IPS-NIHi7 (cell line): ENCODE data around the gene URM1.

Experiments used
- DNase-seq: peaks from one replicate; pipeline ENCODE4 v3.0.0; 2012; ENCODE audit warnings: mixed read lengths; ENCODE audit errors: extremely low spot score

The URM1 gene

DNA sequence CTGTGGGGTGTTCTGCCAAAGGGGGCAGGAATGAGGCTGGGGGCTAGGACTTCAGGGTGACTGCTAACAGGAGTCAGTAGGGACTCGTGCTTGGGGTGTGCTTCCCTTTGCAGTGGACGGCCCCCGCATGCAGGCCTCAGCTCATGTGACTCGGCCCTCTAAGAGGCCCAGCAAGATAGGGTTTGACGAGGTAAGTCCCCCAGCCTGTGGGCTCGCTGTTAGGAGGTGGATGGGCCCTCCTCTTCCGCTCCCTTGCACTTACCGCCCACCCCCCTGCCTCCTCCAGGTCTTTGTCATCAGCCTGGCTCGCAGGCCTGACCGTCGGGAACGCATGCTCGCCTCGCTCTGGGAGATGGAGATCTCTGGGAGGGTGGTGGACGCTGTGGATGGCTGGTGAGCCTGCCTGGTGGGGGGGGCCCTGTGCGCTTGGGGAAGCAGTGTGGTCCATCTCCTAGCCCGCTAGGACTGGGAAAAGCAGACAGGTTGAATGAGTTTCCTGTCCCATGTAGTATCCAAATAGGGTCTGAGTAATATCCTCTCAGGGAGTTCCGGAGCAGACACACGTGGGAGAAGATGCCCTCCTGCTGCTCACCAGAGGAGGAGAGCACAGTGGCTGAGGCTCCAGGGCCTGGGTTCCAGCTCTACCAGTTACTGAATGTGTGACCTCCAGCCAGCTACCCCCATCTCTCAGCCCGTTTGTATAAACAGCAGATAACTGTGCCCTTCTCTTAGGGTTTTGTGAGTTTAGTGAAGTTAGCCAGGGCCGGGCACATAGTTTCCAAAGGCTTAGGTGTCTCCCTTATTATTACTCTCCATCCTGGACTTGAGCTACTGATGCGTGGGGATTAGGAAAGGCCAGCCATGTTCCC lies 57.7 kb downstream of the URM1 start:
- peak; percentile 46 for DNase-seq

GRCh38 chr9:128429513-128430086 lies 58.4 kb downstream of the URM1 start:
- no peak for DNase-seq

DNA sequence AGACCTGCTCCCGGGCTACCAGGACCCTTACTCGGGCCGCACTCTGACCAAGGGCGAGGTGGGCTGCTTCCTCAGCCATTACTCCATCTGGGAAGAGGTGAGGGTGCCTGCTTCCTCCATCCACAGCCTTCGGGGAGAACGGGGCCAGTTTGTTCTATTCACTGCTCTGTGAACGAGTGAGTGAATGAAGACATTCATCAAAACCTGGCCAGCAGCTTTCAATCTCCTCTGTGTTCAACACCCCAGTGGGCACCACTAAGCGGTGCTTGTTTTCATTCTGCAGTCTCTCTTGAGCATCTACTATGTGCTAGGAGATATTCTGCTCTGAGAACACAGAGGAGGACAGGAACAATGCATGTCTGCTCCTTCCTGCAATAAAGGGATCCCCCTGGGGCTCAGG lies 60.0 kb downstream of the URM1 start:
- no peak for DNase-seq

DNA sequence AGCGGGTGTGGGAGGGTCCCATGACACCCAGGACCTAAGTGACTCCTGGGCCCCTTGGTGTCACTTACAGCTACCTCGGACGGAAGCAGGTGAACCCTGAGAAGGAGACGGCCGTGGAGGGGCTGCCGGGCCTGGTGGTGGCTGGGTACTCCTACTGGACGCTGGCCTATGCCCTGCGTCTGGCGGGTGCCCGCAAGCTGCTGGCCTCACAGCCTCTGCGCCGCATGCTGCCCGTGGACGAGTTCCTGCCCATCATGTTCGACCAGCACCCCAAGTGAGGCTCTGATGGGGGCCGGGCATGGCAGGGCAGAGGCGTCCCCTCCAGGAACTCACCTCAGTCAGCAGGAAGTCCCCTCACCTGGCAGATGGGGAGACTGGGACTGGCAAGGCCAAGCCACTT lies 63.2 kb downstream of the URM1 start:
- DNase-seq = no peak

DNA sequence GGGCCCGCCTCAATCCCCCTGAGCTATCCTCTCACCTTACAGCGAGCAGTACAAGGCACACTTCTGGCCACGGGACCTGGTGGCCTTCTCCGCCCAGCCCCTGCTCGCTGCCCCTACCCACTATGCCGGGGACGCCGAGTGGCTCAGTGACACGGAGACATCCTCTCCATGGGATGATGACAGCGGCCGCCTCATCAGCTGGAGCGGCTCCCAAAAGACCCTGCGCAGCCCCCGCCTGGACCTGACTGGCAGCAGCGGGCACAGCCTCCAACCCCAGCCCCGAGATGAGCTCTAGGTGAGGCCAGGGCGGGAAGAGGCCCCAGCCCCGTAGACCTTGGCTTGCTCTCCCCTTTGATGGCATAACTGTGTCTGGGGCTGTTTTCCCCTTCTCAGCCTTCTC lies 64.4 kb downstream of the URM1 start:
- no peak for DNase-seq

DNA sequence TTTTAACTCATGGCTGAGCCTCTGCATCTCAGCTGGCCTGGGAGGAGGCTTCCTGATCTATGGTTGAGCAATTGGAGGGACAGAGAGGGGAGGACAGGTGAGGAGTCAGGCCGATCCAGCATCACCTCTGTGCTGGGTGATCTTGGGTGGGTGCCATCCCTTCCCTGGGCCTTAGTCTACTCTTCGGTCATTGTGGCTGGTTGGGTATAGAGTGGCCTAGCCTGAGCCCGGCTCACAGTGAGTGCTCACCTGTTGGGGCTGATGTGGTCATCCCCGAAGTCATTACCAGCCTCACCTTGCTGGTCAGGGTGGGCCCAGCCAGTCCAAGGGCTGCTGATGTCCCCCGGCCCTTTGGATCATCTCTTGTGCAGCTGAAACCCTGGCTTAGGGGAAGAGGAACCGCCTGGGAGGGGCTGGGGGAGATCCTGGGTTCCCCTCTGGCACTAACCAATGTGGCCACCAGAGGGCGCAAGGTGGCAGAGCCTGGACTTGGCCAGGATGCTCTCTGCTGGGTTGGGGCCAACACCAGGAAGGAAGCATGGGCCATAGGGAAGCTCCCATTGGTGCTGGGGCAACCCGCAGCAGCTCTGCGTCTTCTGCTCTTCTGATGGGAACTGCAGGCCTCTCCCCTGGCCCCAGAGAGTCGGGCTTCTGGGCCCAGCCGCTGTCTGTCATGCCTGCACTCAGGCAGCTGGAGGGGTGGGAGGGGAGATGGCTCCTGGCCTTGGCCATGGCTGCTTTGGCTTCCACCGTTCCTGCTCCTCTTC lies 67.4 kb downstream of the URM1 start:
- DNase-seq = peak; percentile 97

GRCh38 chr9:128439273-128439672 lies 68.1 kb downstream of the URM1 start:
- DNase-seq = no peak
